Neural progenitor cell (in vitro differentiated cells): ENCODE measurements around the gene PSMB5.

Source experiments
- EZH2phosphoT487 ChIP-seq: fragments of 200-600 bp; sonication (generic); IDR thresholded peaks from 2 replicates; pipeline ENCODE4 v1.6.1; 2017; ENCODE audit warnings: antibody characterized with exemption
- TF ChIP-seq, protein P1 (sequence below): fragments of 200-600 bp; sonication (generic); IDR thresholded peaks from 2 replicates; pipeline ENCODE4 v1.5.1; 2017; ENCODE audit warnings: antibody characterized with exemption, mild to moderate bottlenecking

- TF ChIP-seq, protein P1, sequence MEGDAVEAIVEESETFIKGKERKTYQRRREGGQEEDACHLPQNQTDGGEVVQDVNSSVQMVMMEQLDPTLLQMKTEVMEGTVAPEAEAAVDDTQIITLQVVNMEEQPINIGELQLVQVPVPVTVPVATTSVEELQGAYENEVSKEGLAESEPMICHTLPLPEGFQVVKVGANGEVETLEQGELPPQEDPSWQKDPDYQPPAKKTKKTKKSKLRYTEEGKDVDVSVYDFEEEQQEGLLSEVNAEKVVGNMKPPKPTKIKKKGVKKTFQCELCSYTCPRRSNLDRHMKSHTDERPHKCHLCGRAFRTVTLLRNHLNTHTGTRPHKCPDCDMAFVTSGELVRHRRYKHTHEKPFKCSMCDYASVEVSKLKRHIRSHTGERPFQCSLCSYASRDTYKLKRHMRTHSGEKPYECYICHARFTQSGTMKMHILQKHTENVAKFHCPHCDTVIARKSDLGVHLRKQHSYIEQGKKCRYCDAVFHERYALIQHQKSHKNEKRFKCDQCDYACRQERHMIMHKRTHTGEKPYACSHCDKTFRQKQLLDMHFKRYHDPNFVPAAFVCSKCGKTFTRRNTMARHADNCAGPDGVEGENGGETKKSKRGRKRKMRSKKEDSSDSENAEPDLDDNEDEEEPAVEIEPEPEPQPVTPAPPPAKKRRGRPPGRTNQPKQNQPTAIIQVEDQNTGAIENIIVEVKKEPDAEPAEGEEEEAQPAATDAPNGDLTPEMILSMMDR, result no peak
- no peak for TF ChIP-seq EZH2phosphoT487
Measured at GRCh38 chr14:23009483-23009938, 25.2 kb downstream of the PSMB5 start.
